IMR-90 (cell line): Measurements from ENCODE around the gene EPAS1. TPM values are rescaled to one million over a fixed set of nuclear protein-coding genes. Genes with fewer than 3 reads are reported as not detected.

Source experiments
- ATAC-seq: fragments of 200-7000 bp; cut with Tn5 transposase; 2 replicates; pipeline ENCODE4 v1.9.1; 2020; ENCODE audit warnings: low read depth, mild to moderate bottlenecking, moderate library complexity
- BruUV-seq: library from RNA; stranded (reverse); fragments of 400-500 nt; replicated peaks from 2 replicates; lab custom pipeline; 2021; lab: Mats Ljungman, UMichigan
- CTCF ChIA-PET: fragments of 300-600 bp; formaldehyde crosslinking; extraction: SDS; loops from one replicate; lab custom pipeline; 2021; ENCODE audit warnings: antibody characterized with exemption; lab: Yijun Ruan, JAX
- POLR2A ChIA-PET: fragments of 300-600 bp; sonication (Branson Sonifier 250); formaldehyde crosslinking; loops from one replicate; lab custom pipeline; 2022; ENCODE audit warnings: antibody characterized with exemption; ENCODE audit not compliant: unreplicated experiment; lab: Charles Lee
- DNase-seq: peaks from one replicate; pipeline ENCODE4 v3.0.0; 2013
- H2AFZ ChIP-seq: replicated peaks from 2 replicates; pipeline ENCODE3; 2013; ENCODE audit warnings: low read length, mild to moderate bottlenecking; ENCODE audit not compliant: poor library complexity
- H2AK5ac ChIP-seq: 2 replicates; pipeline ENCODE4 v1.6.1; 2013; ENCODE audit warnings: low read depth, low read length, inconsistent platforms
- H2AK9ac ChIP-seq: replicated peaks from 2 replicates; pipeline ENCODE3; 2013; ENCODE audit warnings: mild to moderate bottlenecking, low read depth, low read length, moderate library complexity; ENCODE audit not compliant: poor library complexity
- H2BK120ac ChIP-seq: 2 replicates; pipeline ENCODE4 v1.6.1; 2013; ENCODE audit warnings: low read depth, low read length, inconsistent platforms
- H2BK15ac ChIP-seq: 3 replicates; pipeline ENCODE4 v1.6.1; 2013; ENCODE audit warnings: low read depth, low read length, inconsistent platforms
- H2BK20ac ChIP-seq: 2 replicates; pipeline ENCODE4 v1.6.1; 2013; ENCODE audit warnings: low read depth, mild to moderate bottlenecking, inconsistent platforms, low read length, moderate library complexity
- H2BK5ac ChIP-seq: 2 replicates; pipeline ENCODE4 v1.6.1; 2013; ENCODE audit warnings: mild to moderate bottlenecking, low read depth, low read length, inconsistent platforms; ENCODE audit not compliant: poor library complexity, severe bottlenecking
- H3K14ac ChIP-seq: replicated peaks from 2 replicates; pipeline ENCODE4 v1.6.1; 2013; ENCODE audit warnings: low read depth, low read length, inconsistent platforms
- H3K18ac ChIP-seq: 2 replicates; pipeline ENCODE4 v1.6.1; 2013; ENCODE audit warnings: low read depth, low read length, control low read depth
- H3K23ac ChIP-seq: 2 replicates; pipeline ENCODE4 v1.6.1; 2013; ENCODE audit warnings: low read depth, low read length, inconsistent platforms
- H3K27ac ChIP-seq: 2 replicates; pipeline ENCODE4 v1.5.1; 2013; ENCODE audit warnings: mild to moderate bottlenecking, control low read depth, low read length; ENCODE audit not compliant: insufficient read depth
- H3K27me3 ChIP-seq: 2 replicates; pipeline ENCODE4 v1.6.1; 2013; ENCODE audit warnings: low read length; ENCODE audit not compliant: control insufficient read depth, insufficient read depth
- H3K36me3 ChIP-seq: 2 replicates; pipeline ENCODE4 v1.6.1; 2013; ENCODE audit warnings: low read length, mixed read lengths; ENCODE audit not compliant: control insufficient read depth, insufficient read depth
- H3K4ac ChIP-seq: 2 replicates; pipeline ENCODE4 v1.6.1; 2013; ENCODE audit warnings: low read depth, low read length, inconsistent platforms
- H3K4me1 ChIP-seq: 2 replicates; pipeline ENCODE4 v1.6.1; 2013; ENCODE audit warnings: low read length, mixed read lengths; ENCODE audit not compliant: control insufficient read depth, insufficient read depth
- H3K4me2 ChIP-seq: 2 replicates; pipeline ENCODE4 v1.6.1; 2013; ENCODE audit warnings: low read depth, mild to moderate bottlenecking, control low read depth, low read length, moderate library complexity
- H3K4me3 ChIP-seq: 2 replicates; pipeline ENCODE4 v1.5.1; 2013; ENCODE audit warnings: low read depth, mild to moderate bottlenecking, control low read depth, low read length, moderate library complexity; ENCODE audit not compliant: insufficient read depth
- H3K56ac ChIP-seq: 2 replicates; pipeline ENCODE4 v1.6.1; 2013; ENCODE audit warnings: low read length, inconsistent platforms; ENCODE audit not compliant: insufficient read depth; ENCODE audit errors: extremely low read depth
- H3K79me1 ChIP-seq, 2 experiments: 2 replicates each; pipeline ENCODE4 v1.6.1; 2013; ENCODE audit warnings: low read length in 2 of 2, inconsistent platforms in 1 of 2, low read depth in 1 of 2
- H3K9ac ChIP-seq: 2 replicates; pipeline ENCODE4 v1.6.1; 2013; ENCODE audit warnings: low read depth, low read length, control low read depth
- H3K9me1 ChIP-seq: 2 replicates; pipeline ENCODE4 v1.6.1; 2013; ENCODE audit warnings: low read length, inconsistent platforms; ENCODE audit not compliant: insufficient read depth
- H3K9me3 ChIP-seq: 2 replicates; pipeline ENCODE4 v1.6.1; 2013; ENCODE audit warnings: low read length; ENCODE audit not compliant: control insufficient read depth, insufficient read depth
- H4K20me1 ChIP-seq: 2 replicates; pipeline ENCODE4 v1.6.1; 2013; ENCODE audit warnings: low read length, inconsistent platforms; ENCODE audit not compliant: insufficient read depth
- H4K5ac ChIP-seq: 2 replicates; pipeline ENCODE4 v1.6.1; 2013; ENCODE audit warnings: mild to moderate bottlenecking, low read depth, low read length, control low read depth
- H4K8ac ChIP-seq, 2 experiments: 2 replicates each; pipeline ENCODE4 v1.6.1; 2013; ENCODE audit warnings: low read depth in 2 of 2, low read length in 2 of 2, control low read depth in 1 of 2, inconsistent platforms in 1 of 2
- H4K91ac ChIP-seq: 2 replicates; pipeline ENCODE4 v1.6.1; 2013; ENCODE audit warnings: low read depth, low read length, inconsistent platforms; ENCODE audit not compliant: insufficient read depth
- BHLHE40 ChIP-seq: fragments of 150-350 bp; IDR thresholded peaks from 2 replicates; pipeline ENCODE4 v1.6.1; 2016; ENCODE audit warnings: mild to moderate bottlenecking, low read depth, low read length
- MXI1 ChIP-seq: IDR thresholded peaks from 2 replicates; pipeline ENCODE4 v1.6.1; 2012; ENCODE audit warnings: low read depth, mild to moderate bottlenecking, low read length, moderate library complexity, borderline replicate concordance
- RFX5 ChIP-seq: IDR thresholded peaks from 2 replicates; pipeline ENCODE4 v1.8.0; 2012; ENCODE audit warnings: low read depth, mild to moderate bottlenecking, low read length, moderate library complexity
- WGBS, 2 experiments: methylation state at CpG; one replicate each; pipeline versions ENCODE4 v1.1.5 to v1.1.7; 2013; ENCODE audit warnings: missing lambda C conversion rate in 2 of 2; ENCODE audit not compliant: insufficient read length in 1 of 2; ENCODE audit errors: extremely low coverage in 2 of 2; 5-methylcytosine and 5-hydroxymethylcytosine counted together
- dilution Hi-C: fragments of 300-500 bp; cut with HindIII; formaldehyde crosslinking; loops from one replicate; pipeline ENCODE4 v1.14.3; 2018; ENCODE audit warnings: low sequenced_read_pairs; ENCODE audit not compliant: unreplicated experiment
- in situ Hi-C: fragments of 300-500 bp; cut with MboI; formaldehyde crosslinking; loops from 3 replicates; pipeline ENCODE4 v1.14.3; 2019; ENCODE audit warnings: low sequenced_read_pairs, inconsistent platforms, mixed read lengths
- intact Hi-C: fragments of 100-400 bp; cut with micrococcal nuclease; formaldehyde crosslinking; loops from 2 replicates; pipeline ENCODE4 v1.10.0; 2022
- polyA plus RNA-seq, 3 experiments: library from polyadenylated mRNA; depleted of rRNA; stranded (reverse); fragments of >200 nt; gene quantifications; 2 replicates each; pipeline ENCODE4 v1.2.3, GENCODE V29; 2012; ENCODE audit warnings: low replicate concordance in 1 of 3
- total RNA-seq: library from RNA; depleted of rRNA; stranded (reverse); fragments of >200 nt; gene quantifications from 2 replicates; pipeline ENCODE4 v1.2.3, GENCODE V29; 2012

The EPAS1 gene
- total and polyA plus RNA-seq, 2 of the 4 experiments (the other 2 are of a cell fraction): 40.7 to 120 TPM

- Histone ChIP-seq H4K8ac (no peak overlapping the region), H3K18ac (no peak overlapping the region), H2BK5ac (no peak overlapping the region), H3K27ac (no peak overlapping the region), H3K4me1 (no peaks in the 10 kb centered on the region; the same call in 1 of the 2 replicates), H3K23ac (no peak overlapping the region), H2AK5ac (no peak overlapping the region), H3K14ac (no peak overlapping the region), H2BK15ac (no peak overlapping the region), H3K9me1 (peaks cover 11% of the 10 kb centered on the region; the same call in 1 of the 2 replicates), H4K20me1 (no peaks in the 10 kb centered on the region), H3K9ac (no peak overlapping the region), H3K4ac (no peak overlapping the region), H2BK20ac (no peak overlapping the region), H2BK120ac (no peak overlapping the region), H4K5ac (no peak overlapping the region), H3K4me3 (no peak overlapping the region), H3K4me2 (no peak overlapping the region), H4K91ac (no peak overlapping the region), H3K27me3 (no peaks in the 10 kb centered on the region), H3K79me1 (no peaks in the 10 kb centered on the region), H3K9me3 (no peaks in the 10 kb centered on the region), H2AFZ (no peak overlapping the region), H2AK9ac (no peak overlapping the region), H3K56ac (no peak overlapping the region), H3K36me3 (peaks cover 12% of the 10 kb centered on the region)
- ChIA-PET POLR2A (no interaction called here), CTCF (no interaction called here)
- no peak for DNase-seq
- in situ Hi-C loops: no loop called here
- BruUV-seq: no TSS peak
- intact Hi-C loops: no loop called here
- TF ChIP-seq BHLHE40 (no peak), RFX5 (no peak), MXI1 (no peak)
- ATAC-seq: no peak
- 80% methylated on average over 5 of the region's 12 CpGs; no CpG with 5 or more reads in 1 of the 2 experiments for WGBS, 2 experiments
- dilution Hi-C loops: no loop called here
Observed at GRCh38 chr2:46392561-46393346, 95.5 kb downstream of the EPAS1 start.
